Pulmonary artery endothelial cell (primary cell): ENCODE measurements around the gene P2RX3. TPM values are rescaled to one million over a fixed set of nuclear protein-coding genes. Genes with fewer than 3 reads are reported as not detected.
"Not testable (repeated sequence)": the region's sequence is repeated elsewhere in the genome, so short reads cannot be mapped to it uniquely, and the experiment has no call there.

ENCODE experiments used
- DNase-seq: peaks from one replicate; pipeline ENCODE4 v3.0.0-alpha.2; 2011; ENCODE audit warnings: low read depth, low spot score
- total RNA-seq: library from RNA; depleted of rRNA; stranded (reverse); fragments of >200 nt; gene quantifications from 2 replicates; pipeline ENCODE4 v1.2.3, GENCODE V29; 2014

Gene P2RX3
- total RNA-seq, 1 donor from 2014 or later: not detected

DNA sequence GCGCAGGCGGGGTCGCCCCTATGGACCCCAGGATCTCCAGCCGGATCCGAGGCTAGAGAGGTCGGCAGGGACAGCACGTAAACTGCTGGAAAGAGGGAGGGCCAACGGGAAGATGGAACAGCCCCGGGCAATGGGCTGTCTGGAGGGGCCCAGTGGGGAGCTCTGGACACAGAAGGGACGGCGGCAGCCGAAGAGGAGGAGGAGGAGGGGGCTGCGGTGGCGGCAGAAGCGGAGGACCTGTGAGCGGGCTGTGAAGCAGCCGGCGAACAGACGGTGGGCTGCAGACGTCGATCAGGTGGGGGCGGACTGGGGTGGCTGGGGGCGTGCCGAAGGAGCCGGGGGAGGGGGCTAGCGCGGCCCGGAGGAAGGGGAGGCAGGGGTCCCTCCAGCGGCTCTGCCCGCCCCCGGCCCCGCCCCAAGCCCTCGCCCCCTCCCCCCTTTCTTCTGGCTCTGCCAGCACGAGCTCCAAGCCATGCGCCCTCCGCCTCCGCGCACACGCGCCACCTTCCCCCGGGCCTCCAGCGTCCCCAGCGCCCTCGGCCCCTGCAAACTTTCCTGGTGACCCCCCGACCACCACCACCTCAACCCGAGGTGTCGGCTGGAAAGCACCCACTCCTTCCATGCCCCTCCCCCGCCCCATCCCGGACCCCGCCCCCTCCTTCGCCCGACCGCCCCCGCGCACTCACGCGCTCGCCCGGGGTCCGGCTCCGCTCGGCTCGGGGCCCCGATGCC is 13.8 kb upstream of the P2RX3 start:
- no peak for DNase-seq

GRCh38 chr11:57324886-57325734 is 13.0 kb upstream of the P2RX3 start, which contains the start of gene TNKS1BP1:
Gene TNKS1BP1, minus strand, starts transcription at chr11:57324952. Its CDS starts 3,067 bp downstream, at chr11:57321885.
- peak; percentile 88 for DNase-seq

DNA sequence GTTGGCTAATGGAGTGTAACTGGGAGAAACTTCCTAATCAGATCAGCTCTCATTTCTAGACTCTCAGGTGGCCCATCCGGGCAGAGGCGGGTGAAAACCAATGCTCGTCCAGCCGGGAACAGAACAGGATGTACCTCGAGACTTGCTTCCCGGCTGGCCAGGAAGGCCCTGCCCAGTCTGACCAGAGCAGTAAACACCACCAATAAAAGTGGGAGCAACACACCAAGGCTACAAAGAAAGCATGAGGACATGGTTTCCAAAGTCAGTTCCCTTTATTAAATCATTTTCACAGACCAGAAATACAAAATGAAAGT is 12.5 kb upstream of the P2RX3 start:
- DNase-seq: no peak

GRCh38 chr11:57327721-57328120 is 10.4 kb upstream of the P2RX3 start:
- no peak for DNase-seq

- no peak for DNase-seq
Measured at GRCh38 chr11:57330029-57330428, 8.1 kb upstream of the P2RX3 start.

DNA sequence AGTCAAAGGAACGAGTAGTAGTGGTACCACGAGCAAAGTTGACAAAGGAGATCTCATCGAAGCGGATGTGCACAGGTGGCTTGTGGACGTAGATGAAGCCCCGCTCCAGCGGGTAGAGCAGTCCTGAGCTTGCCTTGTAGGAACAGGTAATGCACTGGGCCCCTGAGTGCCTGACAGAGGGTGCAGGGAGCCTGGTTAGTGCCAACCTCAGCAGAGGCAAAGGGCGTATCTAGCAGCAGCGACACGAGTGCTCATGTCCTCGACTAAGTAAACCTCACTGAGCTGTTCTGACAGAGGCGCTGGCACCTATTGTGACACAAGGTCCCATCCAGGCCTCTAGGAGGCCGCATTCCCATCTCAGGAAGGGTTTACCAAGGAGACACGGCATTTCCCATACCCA is 6.4 kb upstream of the P2RX3 start:
- no peak for DNase-seq

- DNase-seq: no peak
Measured at GRCh38 chr11:57332694-57333440, 5.3 kb upstream of the P2RX3 start.

- DNase-seq: no peak
Measured at GRCh38 chr11:57335023-57335342, 3.2 kb upstream of the P2RX3 start.

- no peak for DNase-seq
Measured at GRCh38 chr11:57335343-57336110, 2.6 kb upstream of the P2RX3 start, which contains the start of gene SSRP1. Gene SSRP1, minus strand, starts transcription at chr11:57335892. Its CDS starts 771 bp downstream, at chr11:57335121.

DNA sequence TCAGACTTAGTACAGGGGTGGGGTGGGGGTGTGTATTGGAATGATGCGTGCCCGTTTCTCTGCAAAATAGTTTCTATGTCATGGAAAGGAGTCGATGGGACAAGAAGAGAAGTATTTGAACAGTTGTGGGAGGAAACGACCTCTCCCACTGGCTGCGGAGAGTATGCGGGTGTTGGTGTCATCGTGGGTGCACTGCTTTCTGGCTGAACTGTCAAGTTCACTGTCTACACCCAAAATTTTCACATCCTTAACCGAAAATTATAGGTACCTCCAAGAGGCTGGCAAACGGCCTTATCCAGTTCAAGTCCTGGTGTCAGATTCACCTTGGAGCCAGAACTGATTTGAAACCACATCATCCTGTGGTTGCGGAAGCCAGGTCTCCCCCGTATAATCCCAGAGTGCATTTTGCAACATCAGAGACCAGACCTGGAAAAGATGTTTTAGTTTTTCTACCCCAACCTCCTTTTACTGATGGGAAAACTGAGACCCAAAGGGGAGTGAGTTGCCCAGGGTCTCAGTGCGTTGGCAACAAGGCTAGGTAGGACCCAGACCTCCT is 2.0 kb upstream of the P2RX3 start:
- DNase-seq: no peak

- DNase-seq: not testable (repeated sequence)
Measured at GRCh38 chr11:57336856-57337255, 1.3 kb upstream of the P2RX3 start.

GRCh38 chr11:57339328-57339727 is 1.2 kb downstream of the P2RX3 start:
- no peak for DNase-seq

DNA sequence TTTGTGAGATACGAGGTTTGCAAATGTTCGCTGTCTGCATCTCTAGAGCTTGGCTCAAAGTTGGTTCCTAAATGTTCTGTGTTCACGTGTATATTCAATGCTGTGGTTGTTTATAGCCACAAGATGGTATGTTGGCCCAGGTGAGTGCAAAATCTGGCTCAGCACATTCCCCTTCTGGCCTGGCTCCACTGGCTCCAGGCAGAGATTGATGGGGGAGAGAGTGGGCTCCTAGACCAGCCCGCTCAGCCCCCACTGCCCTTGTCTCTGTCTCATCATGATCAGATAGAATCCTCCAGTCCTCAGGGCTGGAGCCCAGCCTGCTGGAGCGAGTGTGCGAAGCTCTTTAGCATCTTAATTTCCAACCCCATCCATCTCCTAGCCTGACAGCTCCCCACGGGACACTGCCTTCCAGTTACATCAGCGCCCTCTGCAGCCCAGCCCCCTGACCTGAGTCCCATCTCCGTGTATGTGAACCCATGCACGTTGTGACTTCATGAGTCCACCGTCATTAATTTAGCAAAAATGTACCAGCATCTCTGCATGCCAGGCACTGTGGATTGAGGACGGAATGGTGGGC is 2.0 kb downstream of the P2RX3 start:
- no peak for DNase-seq

DNA sequence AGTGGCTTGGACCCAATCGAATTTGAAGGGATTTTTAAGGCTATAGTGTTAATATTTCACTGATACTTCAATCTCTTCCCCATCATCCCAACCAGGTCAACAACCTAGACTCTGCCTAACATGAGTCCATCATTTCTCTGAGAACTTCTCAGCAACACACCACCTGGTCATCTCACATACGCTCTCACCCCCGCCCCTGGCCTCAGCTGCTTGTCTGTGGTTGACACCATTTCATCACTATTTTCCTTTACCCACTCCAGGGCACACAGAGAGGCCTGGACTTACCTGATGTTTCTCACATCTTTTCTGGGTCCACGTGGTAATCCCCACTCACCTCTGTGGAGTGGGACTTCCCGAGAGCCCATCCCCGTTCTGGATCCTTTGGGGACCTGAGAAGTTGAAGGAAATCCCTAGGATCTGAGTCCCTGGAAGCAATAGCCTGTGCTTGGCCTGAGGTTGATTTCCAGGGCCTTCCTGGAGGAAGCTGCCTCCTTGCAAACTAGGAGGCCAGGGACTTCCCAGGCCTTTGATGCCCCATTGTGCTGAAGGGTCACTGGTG is 3.2 kb downstream of the P2RX3 start:
- DNase-seq: no peak

GRCh38 chr11:57342702-57343101 is 4.5 kb downstream of the P2RX3 start:
- DNase-seq: no peak

- no peak for DNase-seq
Measured at GRCh38 chr11:57343825-57344224, 5.7 kb downstream of the P2RX3 start.

DNA sequence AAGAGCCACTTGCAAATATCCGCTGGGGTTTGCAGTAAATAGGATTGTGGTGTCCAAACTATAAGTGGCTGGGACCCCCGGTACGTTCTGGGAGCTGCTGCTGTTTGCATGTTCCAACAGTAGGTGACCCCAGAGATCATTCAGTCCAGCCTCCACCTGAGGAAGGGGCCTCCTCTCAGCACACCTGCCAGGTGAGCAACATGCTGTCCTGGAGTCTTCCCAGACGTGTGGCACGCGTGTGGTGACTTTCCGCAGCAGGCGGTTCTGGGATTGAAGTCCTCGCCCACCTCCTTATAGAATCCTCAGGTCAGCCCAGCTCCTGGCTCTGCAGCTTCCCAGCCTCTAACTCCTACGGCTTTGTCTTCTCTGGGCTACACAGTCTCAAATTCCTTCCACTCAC is 6.7 kb downstream of the P2RX3 start:
- DNase-seq: no peak

- no peak for DNase-seq
Measured at GRCh38 chr11:57345555-57346211, 7.5 kb downstream of the P2RX3 start.

GRCh38 chr11:57347336-57347735 is 9.2 kb downstream of the P2RX3 start:
- no peak for DNase-seq

DNA sequence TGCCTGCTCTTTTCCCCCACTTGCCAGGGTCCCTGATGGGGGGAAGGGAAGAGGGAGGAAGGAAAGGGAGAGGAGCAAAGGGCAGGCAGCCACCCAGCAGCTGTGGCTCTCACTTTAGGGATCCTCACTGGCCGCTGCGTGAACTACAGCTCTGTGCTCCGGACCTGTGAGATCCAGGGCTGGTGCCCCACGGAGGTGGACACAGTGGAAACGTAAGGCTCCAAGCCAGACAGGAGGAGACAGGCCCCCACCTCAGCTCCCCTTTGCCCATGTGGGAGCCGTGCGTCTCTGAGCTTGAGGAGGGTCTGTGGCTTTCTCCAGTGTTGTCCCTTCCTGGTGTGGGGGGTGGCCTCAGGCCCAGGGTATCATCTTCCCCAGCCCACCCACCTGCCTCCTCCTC is 9.9 kb downstream of the P2RX3 start:
- no peak for DNase-seq
